HCT116 (cell line): Measurements from ENCODE around the gene BTD.

Experiments
- EZH2 ChIP-seq: fragments of 200-600 bp; sonication (generic); IDR thresholded peaks from 2 replicates; pipeline ENCODE4 v1.6.1; 2017; ENCODE audit warnings: antibody characterized with exemption, mixed run types
- POLR2AphosphoS5 ChIP-seq: IDR thresholded peaks from 2 replicates; pipeline ENCODE4 v1.6.1; 2011; ENCODE audit warnings: mild to moderate bottlenecking, low read depth, low read length, moderate library complexity
- TF ChIP-seq, protein P1 (sequence below), 3 experiments: fragments of 200-600 bp in 1 of 3; sonication (generic) in 1 of 3; IDR thresholded peaks in 2 of 3; conservative IDR thresholded peaks in 1 of 3; 2 replicates each; pipeline ENCODE4 v1.5.1; 2012 to 2017; ENCODE audit warnings: low read depth in 2 of 3, low read length in 2 of 3, antibody characterized with exemption in 1 of 3, borderline replicate concordance in 1 of 3, control low read depth in 1 of 3, mild to moderate bottlenecking in 1 of 3, mixed read lengths in 1 of 3, mixed run types in 1 of 3, moderate library complexity in 1 of 3; ENCODE audit not compliant: insufficient read depth in 1 of 3

DNA sequence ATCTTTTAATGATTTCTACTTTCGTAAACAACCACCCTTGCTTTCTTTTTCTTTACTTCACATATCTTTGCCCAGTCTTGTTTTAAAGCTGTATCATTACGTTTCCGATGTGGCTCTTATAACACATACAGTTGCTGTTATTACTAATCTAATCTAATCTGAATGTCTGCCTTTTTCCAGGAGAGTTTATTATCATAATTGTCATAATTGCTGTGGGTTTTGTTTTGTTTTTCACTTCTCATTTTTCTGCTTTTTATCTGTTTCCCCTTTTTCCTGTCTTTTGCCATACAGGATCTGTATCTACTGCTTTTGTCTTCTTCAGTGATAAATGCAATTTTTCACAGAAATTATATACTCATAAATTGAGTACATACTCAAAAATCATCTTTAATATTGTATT lies 25.1 kb upstream of the BTD start:
- TF ChIP-seq, protein P1, sequence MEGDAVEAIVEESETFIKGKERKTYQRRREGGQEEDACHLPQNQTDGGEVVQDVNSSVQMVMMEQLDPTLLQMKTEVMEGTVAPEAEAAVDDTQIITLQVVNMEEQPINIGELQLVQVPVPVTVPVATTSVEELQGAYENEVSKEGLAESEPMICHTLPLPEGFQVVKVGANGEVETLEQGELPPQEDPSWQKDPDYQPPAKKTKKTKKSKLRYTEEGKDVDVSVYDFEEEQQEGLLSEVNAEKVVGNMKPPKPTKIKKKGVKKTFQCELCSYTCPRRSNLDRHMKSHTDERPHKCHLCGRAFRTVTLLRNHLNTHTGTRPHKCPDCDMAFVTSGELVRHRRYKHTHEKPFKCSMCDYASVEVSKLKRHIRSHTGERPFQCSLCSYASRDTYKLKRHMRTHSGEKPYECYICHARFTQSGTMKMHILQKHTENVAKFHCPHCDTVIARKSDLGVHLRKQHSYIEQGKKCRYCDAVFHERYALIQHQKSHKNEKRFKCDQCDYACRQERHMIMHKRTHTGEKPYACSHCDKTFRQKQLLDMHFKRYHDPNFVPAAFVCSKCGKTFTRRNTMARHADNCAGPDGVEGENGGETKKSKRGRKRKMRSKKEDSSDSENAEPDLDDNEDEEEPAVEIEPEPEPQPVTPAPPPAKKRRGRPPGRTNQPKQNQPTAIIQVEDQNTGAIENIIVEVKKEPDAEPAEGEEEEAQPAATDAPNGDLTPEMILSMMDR (IDR thresholded peaks at IDR 0.05 in 2 of 3, conservative IDR thresholded peaks at IDR 0.05 in 1 of 3; ENCODE audit: borderline replicate concordance in 1 of 3, insufficient read depth in 1 of 3, low read depth in 2 of 3, low read length in 2 of 3), result no peak
- TF ChIP-seq EZH2, result no peak
- TF ChIP-seq POLR2AphosphoS5, result no peak
